ENCODE measurements around the gene PTPRO.

Gene PTPRO

GRCh38 chr12:15355766-15356165 lies 33.5 kb downstream of the PTPRO start:
- DNase-seq = no peak

DNA sequence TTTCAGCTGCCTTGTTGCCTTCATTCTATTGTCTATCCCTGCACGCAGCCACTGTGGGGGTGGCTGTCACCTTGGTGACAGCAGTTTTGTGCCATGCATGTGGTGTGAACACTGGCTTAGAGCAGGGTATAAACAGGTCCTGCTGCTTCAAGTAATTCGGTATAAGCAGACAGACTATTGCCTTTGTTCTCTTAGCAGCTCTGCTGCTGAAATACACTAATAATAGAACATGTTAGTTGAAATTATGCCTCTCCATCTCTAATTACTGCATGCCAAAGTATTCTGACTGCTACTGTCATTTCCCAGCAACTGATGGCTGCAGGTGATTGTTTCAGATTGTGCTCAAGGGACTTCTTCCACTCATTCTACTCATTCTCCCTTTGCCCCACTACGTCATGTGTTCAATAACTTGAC lies 34.6 kb downstream of the PTPRO start:
- DNase-seq = no peak

DNA sequence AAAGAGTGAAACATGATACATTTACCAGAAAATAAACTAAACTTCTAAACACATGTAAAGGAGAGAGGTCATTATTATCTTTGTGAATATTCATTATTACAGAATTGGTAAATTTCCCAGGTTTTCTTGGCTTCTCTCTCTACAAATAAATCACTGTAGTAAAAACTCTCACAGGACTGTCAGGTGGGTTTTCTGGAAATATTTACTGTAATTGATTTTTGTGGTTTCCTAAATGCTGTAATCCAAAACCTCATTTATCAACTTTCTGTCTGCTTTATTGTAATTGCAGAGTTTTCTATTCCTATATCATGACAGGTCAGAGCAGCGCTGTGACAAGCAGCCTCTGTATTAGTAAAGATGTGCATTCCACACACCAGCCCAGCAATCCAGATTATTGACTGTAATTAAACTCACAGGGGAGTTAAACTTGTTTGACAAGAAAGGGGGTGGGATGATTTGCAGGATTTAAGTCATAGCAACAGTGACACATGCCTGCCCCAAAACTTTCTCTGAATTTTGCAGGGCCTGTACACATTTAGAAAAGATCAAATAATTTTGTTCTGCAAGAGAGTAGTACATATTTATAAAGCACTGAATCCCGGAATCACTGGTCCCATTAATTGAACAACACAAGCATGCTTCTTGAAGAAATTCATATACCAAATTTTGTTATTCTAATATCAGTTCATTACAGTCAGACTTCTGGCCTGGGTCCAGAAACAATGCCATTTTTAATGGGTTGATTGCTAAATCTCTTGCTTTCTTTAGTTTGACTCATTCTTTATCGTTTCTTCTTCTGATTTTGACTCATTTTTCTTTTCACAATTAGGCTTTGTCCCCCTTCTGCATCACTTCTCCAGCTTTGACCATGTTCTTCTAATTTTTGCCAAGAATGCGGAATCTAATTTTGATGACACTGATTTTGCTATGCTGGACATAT lies 42.2 kb downstream of the PTPRO start:
- peak; percentile 15 for DNase-seq

DNA sequence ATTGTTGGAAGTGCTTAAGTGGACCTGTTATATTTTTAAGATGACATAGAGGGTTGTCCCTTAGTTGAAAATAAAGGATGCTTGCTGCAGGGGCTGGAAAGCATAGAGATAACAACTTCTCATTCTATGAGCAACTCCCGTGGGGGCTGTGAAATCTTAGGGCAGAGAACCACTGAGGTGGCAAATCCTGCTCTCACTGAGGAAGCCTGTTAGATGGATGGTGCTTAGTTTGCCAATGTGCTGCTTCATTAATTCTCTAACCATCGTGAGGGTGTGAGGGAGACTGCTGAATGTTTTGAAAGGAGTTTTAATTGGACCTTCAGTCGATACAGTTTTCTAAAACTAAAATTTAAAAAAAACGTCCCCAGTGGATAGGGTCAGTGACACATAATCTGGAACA lies 46.5 kb downstream of the PTPRO start:
- DNase-seq = no peak

DNA sequence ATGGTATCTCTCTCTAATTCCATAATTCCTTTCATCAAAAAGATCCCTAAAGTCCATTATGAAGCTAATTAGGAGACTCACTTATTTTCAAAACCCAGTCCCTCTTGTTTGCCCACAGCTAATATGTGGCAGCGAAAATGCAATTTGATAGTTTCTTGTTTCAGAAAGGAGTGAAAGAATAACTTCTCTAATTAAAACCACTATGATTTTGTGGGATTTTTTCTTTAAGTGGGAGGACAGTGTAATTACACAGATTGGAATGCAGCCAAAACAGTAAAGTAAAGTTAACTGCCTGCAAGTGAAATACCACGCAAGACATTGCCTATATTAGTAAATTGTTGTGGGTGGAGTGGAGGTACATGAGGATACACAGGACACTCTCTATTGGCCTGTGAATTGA lies 50.0 kb downstream of the PTPRO start:
- DNase-seq = no peak

DNA sequence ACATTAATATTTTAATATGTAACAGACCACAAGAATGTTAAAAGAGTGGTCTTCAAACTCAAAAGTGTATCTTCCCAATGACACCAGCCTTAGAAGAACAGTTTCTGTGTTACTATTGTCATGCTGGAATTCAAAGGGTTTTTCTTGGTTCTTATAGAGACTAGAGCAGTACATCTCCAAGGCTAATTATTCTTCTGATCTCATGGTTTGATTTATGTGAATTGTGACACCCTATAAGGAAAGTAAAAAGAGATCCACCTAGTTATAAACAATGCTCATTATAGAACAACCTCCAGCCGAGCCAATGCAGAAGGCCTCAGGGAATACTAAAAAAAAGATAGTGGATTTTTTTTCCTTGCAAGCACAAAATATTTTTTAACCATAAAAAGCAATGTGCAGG lies 65.5 kb downstream of the PTPRO start:
- no peak for DNase-seq

- DNase-seq = no peak
Observed at GRCh38 chr12:15389561-15389960, 67.3 kb downstream of the PTPRO start.

- no peak for DNase-seq
Observed at GRCh38 chr12:15393037-15393436, 70.7 kb downstream of the PTPRO start.

GRCh38 chr12:15393995-15394394 lies 71.7 kb downstream of the PTPRO start:
- no peak for DNase-seq

DNA sequence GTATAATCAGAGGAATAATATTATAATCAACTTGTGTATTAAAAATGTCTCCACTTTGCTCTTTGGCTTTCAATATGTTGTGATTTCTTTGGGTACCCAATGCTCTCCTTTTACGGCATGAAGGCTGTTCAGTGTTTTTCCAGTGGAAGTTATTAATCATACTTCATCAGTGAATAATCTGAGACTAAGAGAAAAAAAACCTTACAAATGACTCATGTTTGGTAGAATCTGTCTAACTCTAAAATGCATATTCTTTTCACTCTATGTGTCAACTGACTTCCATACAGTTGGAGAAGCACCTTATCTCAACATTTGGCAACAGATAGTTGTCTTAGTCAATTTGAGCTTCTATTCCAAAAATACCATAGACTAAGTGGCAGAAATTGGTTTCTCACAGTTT lies 82.2 kb downstream of the PTPRO start:
- peak; percentile 68 for DNase-seq

DNA sequence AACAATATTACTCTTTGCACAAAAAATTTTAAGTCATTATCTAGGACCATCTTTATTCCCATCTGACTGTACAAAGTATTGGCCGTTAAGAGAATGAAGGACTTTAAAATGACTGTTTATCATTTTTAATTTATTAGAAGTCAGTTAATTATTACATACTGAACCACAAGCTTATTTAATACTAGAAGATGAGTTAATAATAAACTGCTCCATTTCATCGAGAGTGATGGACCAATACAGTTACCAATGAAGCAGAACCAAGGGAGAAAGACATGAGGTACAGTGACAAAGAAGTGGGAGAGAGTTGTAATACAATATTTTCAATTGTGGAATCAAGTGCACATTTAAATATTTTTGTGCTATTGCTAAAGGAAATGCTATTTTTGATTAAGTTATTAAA lies 83.3 kb downstream of the PTPRO start:
- no peak for DNase-seq

- DNase-seq = no peak
Observed at GRCh38 chr12:15407025-15407424, 84.7 kb downstream of the PTPRO start.

- no peak for DNase-seq
Observed at GRCh38 chr12:15411842-15412241, 89.5 kb downstream of the PTPRO start.

DNA sequence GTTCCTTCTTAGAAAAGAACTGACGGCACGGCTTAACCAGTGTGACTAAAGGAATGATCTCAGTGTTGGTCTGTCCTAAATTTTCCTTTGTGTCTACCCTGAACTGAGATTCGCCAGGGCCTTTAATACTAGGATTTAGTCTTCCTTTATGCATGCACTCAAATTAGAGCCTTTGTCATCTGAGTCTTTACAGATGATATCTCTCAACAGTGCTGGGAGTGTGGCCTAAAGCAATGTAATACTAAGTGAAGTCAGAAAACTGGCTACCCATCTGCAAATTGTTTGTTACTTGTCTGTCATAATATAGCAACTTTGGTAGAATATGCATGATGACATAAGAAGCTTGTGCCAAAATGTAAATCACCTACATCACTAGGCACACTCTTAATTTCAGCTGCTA lies 95.4 kb downstream of the PTPRO start:
- no peak for DNase-seq

DNA sequence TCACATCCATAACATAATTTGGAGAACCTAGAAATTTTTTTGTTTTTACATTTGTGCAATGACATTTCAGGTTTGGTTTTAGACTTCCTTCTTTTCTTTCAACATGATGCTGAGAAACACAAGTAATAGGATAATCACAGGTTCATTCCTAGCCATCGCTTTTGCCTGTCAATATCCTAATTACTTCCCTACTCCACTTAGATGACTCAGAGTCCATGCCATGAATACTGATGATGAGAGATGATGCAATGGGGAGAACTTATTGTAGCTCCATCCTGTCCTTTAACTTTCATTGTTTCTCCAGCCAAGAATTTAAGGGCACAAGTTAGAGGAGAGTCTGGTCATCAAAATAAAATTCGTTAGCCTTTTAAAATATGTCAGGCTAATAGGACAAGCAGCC lies 101.3 kb downstream of the PTPRO start:
- peak; percentile 57 for DNase-seq

GRCh38 chr12:15427913-15428312 lies 105.6 kb downstream of the PTPRO start:
- DNase-seq = no peak

DNA sequence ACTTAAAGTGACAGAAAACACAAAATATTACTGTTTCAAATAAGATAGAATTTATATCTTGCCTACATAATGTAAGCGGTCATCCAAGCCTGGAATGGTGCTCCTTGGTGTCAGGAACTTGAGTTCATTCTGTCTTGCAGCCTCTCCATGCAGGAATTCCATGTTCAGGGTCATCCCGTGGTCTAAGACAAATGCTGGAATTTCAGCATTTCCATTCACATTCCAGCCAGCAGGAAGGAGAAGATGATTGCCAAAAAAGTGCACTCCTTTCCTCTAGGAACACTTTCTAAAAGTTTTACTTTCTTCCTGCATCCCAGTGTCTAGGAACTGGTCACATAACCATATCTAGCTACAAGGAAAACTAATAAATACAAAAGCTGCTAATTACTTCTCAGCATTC lies 106.3 kb downstream of the PTPRO start:
- no peak for DNase-seq

- no peak for DNase-seq
Observed at GRCh38 chr12:15429262-15429661, 107.0 kb downstream of the PTPRO start.

GRCh38 chr12:15435597-15435996 lies 113.3 kb downstream of the PTPRO start:
- DNase-seq = no peak

GRCh38 chr12:15439459-15439858 lies 117.2 kb downstream of the PTPRO start:
- DNase-seq = no peak

DNA sequence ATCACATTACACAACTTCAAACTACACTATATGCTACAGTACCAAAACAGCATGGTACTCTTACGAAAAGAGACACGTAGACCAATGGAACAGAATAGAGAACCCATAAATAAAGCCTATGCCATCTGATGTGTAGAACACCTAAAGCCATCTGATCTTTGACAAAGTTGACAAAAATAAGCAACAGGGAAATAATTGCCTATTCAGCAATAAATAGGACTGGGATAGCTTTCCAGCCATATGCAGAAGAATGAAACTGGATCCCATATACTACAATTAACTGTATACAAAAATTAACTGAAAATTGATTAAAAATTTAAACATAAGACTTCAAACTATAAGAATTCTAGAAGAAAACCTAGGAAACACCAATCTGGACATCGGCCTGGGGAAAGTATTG lies 120.7 kb downstream of the PTPRO start:
- DNase-seq = no peak

DNA sequence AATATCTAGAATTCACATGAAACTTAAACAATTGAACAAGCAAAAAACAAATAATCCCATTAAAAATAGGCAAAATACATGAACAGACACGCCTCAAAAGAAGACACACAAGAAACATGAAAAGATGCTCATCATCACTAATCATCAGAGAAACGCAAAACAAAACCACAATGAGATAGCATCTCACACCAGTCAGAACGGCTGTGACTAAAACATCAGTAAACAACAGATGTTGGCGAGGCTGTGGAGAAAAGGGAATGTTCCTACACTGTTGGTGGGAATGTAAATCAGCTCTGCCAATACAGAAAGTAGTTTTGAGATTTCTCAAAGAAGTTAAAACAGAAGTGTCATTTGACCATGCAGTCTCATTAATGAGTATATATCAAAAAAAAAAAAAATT lies 121.3 kb downstream of the PTPRO start:
- no peak for DNase-seq

DNA sequence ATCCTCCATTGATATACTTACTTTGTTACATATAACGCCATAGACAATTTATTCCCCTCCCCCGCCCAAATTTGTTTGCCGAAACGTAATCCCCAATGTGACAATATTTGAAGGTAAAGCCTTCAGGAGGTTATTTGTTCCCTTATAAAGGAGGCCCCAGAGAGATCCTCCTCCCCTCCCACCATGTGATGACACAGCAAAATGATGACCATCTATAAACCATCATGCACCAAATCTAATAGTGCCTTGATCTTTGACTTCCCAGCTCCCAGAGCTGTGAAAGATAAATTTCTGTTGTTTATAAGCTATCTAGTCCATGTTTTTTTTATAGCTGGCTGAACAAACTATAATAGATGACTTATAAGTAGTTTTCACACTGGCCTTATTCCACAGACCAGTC lies 122.2 kb downstream of the PTPRO start:
- no peak for DNase-seq

GRCh38 chr12:15446807-15447206 lies 124.5 kb downstream of the PTPRO start:
- peak; percentile 7 for DNase-seq

DNA sequence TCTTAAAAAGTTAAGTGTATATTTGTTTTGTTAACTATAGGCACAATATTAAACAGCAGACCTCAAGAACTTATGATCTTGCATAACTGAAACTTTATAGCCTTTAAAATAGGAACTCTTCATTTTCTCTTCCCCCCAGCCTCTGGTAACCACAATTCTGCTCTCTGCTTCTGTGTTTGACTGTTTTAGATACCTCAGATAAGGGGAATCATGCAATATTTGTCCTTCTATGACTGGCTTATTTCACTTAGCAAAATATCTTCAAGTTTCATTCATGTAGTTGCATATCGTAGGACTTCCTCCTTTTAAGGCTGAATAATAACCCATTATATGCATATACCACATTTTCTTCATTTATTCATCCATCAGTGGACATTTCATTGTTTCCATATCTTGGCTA lies 131.3 kb downstream of the PTPRO start:
- no peak for DNase-seq

Measured in fibroblast of skin of right quadriceps (primary cell).